HG02678 (cell line): ENCODE results near the gene CDK2.
A peak's percentile ranks its signal among the peaks of the same experiment; 100 is the strongest.

Experiments used
- ATAC-seq: cut with Tn5 transposase; IDR thresholded peaks from one replicate; pipeline ENCODE4 v1.9.1; 2021; ENCODE audit warnings: mild to moderate bottlenecking, moderate library complexity; ENCODE audit not compliant: unreplicated experiment

The CDK2 gene

DNA sequence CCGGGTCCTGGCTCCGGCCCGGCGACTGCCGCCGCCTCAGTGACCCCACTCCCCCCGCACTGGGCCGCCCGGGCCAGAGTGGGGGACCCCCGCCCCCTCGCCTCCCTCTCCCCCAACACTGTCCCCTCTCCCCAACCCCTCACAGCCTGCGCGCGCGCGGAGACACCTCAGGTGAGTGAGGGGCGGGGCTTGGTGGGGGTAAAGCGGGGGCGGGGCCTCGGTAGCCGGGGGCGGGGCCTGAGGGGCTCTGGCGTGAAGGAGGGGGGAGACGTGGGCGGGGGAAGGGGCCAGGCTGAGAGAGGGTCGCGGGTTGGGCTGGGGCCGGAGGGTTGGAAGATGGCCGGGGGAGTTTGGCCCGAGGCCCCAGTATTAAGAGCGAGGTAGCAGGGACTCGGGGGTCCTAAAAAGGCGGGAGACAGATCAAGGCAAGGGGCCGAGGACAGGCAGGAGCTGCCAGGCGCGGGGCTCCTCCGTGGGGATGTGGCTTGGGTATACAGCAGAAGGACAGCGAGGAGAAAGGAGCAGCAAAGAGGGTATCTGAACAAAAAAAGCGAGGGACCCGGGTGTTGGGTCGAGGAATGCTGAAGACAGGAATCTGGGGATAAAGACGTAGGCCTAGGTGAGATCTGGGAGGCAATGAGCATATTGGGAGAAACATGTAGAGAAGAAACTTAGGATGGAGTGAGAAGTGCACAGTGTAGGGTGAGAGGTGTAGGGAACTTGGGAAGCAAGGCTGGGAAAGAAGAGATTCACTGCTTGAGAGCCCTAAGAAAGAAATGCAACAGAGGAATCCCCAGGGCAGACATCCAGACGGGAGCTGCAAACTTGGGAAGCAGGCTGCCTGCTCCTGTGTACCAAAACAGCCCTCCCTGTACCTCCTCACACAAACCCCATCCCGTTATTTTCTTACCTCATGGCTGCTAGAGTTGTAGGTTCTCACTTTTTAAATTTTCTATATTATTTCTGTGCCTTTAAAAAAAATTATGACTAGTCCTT lies 41.2 kb downstream of the CDK2 start:
- peak; percentile 45 for ATAC-seq

DNA sequence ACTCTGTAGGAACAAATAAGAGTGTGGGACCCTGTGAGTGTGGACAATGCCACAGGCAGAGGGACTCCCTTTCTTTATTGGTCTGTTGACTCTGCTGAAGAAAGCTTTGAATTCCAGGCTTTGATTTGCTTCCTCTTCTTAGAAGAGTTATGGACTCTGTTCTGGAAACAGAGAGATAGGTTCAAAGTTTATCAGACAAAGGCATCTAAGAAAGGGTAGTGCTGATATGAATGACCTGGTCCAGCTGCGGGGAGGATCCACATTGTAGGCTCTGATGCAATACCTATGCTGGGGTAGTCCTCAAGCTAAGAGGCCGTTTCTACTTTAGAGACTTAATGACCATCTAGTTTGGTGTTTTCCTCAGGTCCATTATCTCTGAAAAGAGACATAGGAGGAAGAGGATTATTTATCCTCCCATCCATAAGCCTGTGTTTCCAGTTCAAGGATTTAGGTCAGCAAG lies 43.5 kb downstream of the CDK2 start:
- ATAC-seq = no peak

DNA sequence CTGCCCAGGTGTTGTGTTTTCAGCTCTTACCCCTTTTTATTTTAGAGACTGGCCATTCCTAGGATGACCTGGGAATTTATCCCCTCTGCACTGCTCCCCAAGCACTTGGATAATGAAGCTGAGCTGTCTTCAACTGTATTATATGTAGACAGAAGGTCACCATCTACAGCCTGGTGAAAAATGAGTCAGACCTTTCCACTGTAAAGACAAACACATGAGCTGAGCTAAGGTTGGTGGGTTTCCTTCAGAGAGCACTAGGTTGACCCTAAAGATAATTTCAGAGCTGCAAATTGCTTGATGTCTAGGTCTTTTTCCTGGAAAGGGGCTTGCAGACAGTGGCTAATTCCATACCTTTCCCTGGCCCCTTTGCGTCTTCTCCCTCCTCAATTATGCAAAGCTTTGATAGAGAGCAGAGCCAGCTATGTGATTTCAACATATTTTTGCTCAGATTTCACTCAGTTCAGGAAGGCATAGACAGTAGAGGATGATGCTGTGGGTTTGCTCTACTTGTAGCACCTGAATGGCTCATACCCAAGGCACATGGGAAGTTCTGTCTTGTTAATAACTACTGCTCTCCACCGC lies 45.0 kb downstream of the CDK2 start:
- no peak for ATAC-seq

DNA sequence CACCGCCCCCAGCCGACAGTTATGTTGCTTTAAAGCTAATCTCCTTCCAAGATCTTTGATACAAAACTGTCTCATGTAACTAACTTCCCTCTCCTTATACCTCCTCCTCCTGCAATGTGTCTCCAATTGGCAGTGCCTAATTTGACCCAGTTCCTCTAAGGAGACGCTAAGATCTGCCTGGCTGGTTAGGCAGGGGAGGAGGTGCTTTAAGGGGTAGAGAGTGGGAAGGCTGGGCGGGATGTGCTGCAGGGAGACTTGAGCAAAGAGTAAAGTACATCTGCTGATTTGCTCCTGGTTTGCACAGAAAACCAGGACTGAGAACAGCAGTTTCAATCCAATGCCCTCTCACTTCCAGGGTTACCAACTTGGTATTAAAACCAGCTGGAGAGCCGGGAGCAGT lies 46.9 kb downstream of the CDK2 start:
- no peak for ATAC-seq

DNA sequence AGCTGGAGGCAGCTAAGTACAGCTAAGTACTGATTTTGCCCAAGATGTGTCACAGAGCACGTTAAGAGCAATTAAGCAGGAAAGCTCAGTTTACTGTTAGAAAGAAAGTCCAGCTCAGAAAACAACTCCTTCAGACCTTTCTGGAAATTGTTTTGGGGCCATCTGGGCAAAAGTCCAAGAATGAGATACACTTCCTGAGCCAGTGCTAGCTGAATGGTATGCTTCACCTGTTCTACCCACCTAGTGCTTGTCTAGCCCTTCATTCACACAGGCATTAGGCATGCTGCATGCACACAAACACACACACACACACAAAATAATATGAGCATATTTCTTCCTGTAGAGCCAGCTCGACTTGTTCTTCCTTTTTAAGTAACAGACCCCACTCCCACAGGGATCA lies 47.6 kb downstream of the CDK2 start:
- ATAC-seq = no peak

DNA sequence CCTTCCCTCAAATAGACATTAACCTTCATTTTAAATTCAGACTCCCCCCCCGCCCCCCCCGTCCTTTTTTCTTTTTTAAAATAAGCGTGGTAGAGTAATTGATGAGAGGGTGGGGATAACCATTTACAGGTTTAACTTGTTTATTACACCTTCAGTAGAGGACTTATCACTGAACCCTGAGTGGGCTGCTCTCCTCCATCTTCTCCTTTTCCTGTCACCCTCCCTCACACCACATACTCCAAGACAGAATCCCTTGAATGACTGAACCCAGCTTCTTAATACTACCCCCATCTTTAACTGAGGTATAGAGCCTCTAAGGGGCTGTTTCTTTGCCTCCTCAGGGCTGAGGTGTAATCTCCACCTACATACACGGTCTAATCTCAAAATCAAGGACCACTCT lies 50.6 kb downstream of the CDK2 start:
- ATAC-seq = no peak

DNA sequence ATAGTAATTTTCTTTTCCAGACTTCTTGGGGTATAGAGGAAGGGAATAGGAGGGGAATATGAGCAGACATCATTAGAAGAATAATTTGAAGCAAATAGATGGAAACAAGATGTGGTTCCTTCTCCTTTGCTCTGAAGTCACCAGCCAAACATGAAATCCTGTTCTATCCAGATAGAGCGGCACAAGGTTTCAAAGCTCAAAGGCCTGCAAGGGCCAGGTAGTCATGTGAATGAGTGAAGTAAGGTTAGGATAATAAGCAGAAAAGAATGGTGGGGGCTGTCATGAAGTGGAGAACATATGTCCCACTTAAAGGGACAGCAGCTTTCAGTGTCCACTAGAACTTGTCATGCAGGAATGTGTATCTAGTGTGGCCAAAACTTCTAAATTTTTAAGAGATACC lies 51.7 kb downstream of the CDK2 start:
- ATAC-seq = no peak

DNA sequence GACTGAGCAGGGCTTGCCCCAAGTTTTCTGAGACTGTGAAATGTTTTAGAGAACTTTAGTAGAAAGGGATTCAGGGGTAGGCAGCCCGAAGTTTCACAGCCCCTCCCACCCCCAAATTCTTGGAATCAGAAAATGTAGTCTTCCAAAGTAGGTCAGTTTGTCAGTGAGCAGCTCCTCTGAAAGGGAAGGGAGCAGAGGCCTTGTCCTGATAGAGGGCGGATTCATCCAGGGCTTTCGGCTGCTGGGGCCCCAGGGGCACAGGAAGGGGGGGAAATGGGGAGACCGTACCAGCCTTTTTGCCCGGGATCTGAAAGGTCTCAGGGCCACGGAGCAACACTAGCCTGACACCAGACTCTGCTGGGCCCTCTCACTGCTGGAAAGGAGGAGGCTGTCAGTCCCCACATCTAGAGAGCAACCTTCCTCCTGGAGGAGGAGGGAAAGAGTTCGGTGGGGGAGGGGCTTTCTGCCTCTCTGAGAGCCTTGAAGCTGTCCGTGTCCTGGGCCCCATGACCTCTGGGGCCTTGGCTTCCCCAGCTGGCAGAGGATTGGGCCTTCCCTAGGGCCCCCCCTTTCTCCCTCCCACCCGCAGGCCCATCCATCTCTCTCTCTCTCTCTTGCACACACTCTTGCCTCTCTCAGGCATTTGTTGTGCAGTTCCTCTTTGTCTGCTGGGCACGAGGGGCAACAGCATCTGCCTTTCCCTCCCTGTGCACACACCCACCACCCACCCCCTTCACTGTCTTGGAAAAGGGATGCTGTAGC lies 54.0 kb downstream of the CDK2 start, which contains the start of gene IKZF4:
TSS of gene IKZF4 (plus strand) at position 621 of the 762 bp plus-strand sequence. CDS start 451 bp downstream, outside the sequence.
- no peak for ATAC-seq

DNA sequence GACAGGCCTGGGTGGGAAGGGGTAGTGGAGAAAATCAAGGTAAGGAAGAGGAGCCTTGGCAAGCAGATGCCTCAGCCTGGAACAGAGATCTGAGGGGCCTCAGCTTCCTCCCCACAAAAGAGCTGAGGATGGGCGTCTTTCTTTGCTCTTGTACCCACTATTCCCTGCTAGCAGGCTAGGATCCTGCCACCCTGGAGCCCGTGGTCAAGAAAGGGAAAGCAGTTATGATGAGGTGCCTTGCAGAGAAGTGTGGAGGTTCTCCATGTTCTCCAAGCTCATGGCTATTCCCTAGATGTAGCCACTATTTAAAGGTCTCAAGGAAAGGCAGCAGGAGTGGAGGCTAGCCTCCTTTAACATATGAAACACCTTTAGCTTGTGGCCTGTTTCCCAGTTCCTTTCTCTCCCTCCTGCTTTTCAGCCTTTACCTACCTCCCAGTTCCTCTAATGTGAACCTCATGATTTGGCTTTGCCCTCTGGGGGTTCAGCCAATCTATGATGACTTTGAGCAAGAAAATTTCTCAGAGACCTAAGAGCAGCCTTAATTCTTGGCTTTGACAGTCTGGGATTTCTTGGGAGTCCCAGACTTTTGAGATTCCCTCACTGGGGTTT lies 55.4 kb downstream of the CDK2 start:
- ATAC-seq = no peak
